H1 (cell line): Measurements from ENCODE around the gene FOXC2. TPM values are rescaled to one million over a fixed set of nuclear protein-coding genes. Genes with fewer than 3 reads are reported as not detected.

Source experiments
- CTCF ChIA-PET: fragments of 300-600 bp; sonication (Branson Sonifier 250); formaldehyde crosslinking; loops from one replicate; lab custom pipeline; 2021; ENCODE audit not compliant: partially characterized antibody; lab: Charles Lee
- POLR2A ChIA-PET: fragments of 300-600 bp; sonication (Branson Sonifier 250); formaldehyde crosslinking; loops from one replicate; lab custom pipeline; 2021; ENCODE audit warnings: inconsistent platforms; ENCODE audit not compliant: partially characterized antibody; lab: Charles Lee
- DNase-seq, 2 experiments: peaks; one replicate each; pipeline versions ENCODE4 v3.0.0 to v3.0.0-alpha.2; 2010 to 2022; ENCODE audit warnings: low spot score in 2 of 2, low read depth in 1 of 2, mixed read lengths in 1 of 2
- FAIRE-seq: peaks from 2 replicates; lab custom pipeline; 2011; peaks lifted over from hg19 to GRCh38; lab: Jason Lieb, UNC
- H2AFZ ChIP-seq: 2 replicates; pipeline ENCODE4 v1.8.1; 2012; ENCODE audit warnings: low read length, inconsistent platforms
- H2AK5ac ChIP-seq: 2 replicates; pipeline ENCODE4 v1.6.1; 2013; ENCODE audit warnings: low read depth, low read length
- H2BK120ac ChIP-seq: replicated peaks from 2 replicates; pipeline ENCODE3; 2013; ENCODE audit warnings: low read depth, low read length, inconsistent platforms
- H2BK12ac ChIP-seq: 2 replicates; pipeline ENCODE4 v1.6.1; 2013; ENCODE audit warnings: low read depth, low read length
- H2BK15ac ChIP-seq: 2 replicates; pipeline ENCODE4 v1.6.1; 2013; ENCODE audit warnings: low read length
- H2BK20ac ChIP-seq: 2 replicates; pipeline ENCODE4 v1.6.1; 2013; ENCODE audit warnings: low read length
- H2BK5ac ChIP-seq: 2 replicates; pipeline ENCODE4 v1.6.1; 2013; ENCODE audit warnings: low read depth, low read length
- H3K14ac ChIP-seq: 2 replicates; pipeline ENCODE4 v1.6.1; 2013; ENCODE audit warnings: inconsistent platforms; ENCODE audit not compliant: insufficient read length
- H3K18ac ChIP-seq: 2 replicates; pipeline ENCODE4 v1.6.1; 2013; ENCODE audit warnings: low read length; ENCODE audit errors: extremely low read depth
- H3K23ac ChIP-seq: 2 replicates; pipeline ENCODE4 v1.6.1; 2013; ENCODE audit warnings: inconsistent platforms; ENCODE audit not compliant: insufficient read length
- H3K23me2 ChIP-seq: 2 replicates; pipeline ENCODE4 v1.6.1; 2013; ENCODE audit warnings: low read depth, low read length
- H3K27ac ChIP-seq: 2 replicates; pipeline ENCODE4 v1.6.1; 2011; ENCODE audit warnings: low read depth, low read length, inconsistent platforms
- H3K27me3 ChIP-seq, 4 experiments: replicated peaks in 1 of 4; 1 replicate in 1 of 4; 2 replicates in 3 of 4; pipeline versions ENCODE4 v1.6.1 to v1.8.1; 2011 to 2013; ENCODE audit warnings: low read length in 3 of 4, mild to moderate bottlenecking in 3 of 4, inconsistent platforms in 2 of 4, mixed read lengths in 2 of 4, moderate library complexity in 1 of 4; ENCODE audit not compliant: control insufficient read depth in 3 of 4, insufficient read depth in 3 of 4; ENCODE audit errors: extremely low read depth in 1 of 4
- H3K36me3 ChIP-seq, 4 experiments: 2 replicates each; pipeline versions ENCODE4 v1.6.1 to v1.8.1; 2011 to 2013; ENCODE audit warnings: mild to moderate bottlenecking in 4 of 4, low read length in 3 of 4, moderate library complexity in 2 of 4, control low read depth in 1 of 4, inconsistent platforms in 1 of 4; ENCODE audit not compliant: insufficient read depth in 4 of 4, control insufficient read depth in 2 of 4
- H3K4ac ChIP-seq: replicated peaks from 2 replicates; pipeline ENCODE3; 2013; ENCODE audit warnings: low read length, low read depth, mixed read lengths, inconsistent platforms; ENCODE audit not compliant: insufficient read length
- H3K4me1 ChIP-seq, 4 experiments: replicated peaks in 1 of 4; 1 replicate in 1 of 4; 2 replicates in 3 of 4; pipeline versions ENCODE4 v1.6.1 to v1.8.1; 2011 to 2013; ENCODE audit warnings: low read length in 3 of 4, inconsistent platforms in 2 of 4, mixed read lengths in 1 of 4; ENCODE audit not compliant: insufficient read depth in 4 of 4, control insufficient read depth in 3 of 4
- H3K4me2 ChIP-seq, 2 experiments: 2 replicates each; pipeline versions ENCODE4 v1.6.1 to v1.8.1; 2011 to 2013; ENCODE audit warnings: low read depth in 2 of 2, low read length in 2 of 2, control low read depth in 1 of 2, inconsistent platforms in 1 of 2, mild to moderate bottlenecking in 1 of 2; ENCODE audit not compliant: insufficient read depth in 1 of 2
- H3K4me3 ChIP-seq, 4 experiments: fragments of 200-600, 300-600 bp in 1 of 4; sonication (generic), shearing (Covaris generic), sonication (Bioruptor Twin) in 1 of 4; 2 replicates each; pipeline versions ENCODE4 v1.5.1 to v1.8.1; 2011 to 2016; ENCODE audit warnings: low read length in 4 of 4, low read depth in 3 of 4, control low read depth in 2 of 4, inconsistent platforms in 2 of 4, mild to moderate bottlenecking in 2 of 4, mixed read lengths in 1 of 4, moderate library complexity in 1 of 4; ENCODE audit not compliant: insufficient read depth in 2 of 4; ENCODE audit errors: extremely low read depth in 1 of 4
- H3K56ac ChIP-seq: replicated peaks from 2 replicates; pipeline ENCODE3; 2013; ENCODE audit warnings: low read depth, mild to moderate bottlenecking, mixed read lengths, low read length, inconsistent platforms; ENCODE audit not compliant: insufficient read length
- H3K79me1 ChIP-seq: 2 replicates; pipeline ENCODE4 v1.6.1; 2013; ENCODE audit warnings: low read depth, low read length, control low read depth
- H3K79me2 ChIP-seq, 2 experiments: 2 replicates each; pipeline versions ENCODE4 v1.6.1 to v1.8.1; 2012 to 2013; ENCODE audit warnings: low read length in 2 of 2, mild to moderate bottlenecking in 2 of 2, inconsistent platforms in 1 of 2; ENCODE audit not compliant: insufficient read depth in 2 of 2, control insufficient read depth in 1 of 2
- H3K9ac ChIP-seq, 4 experiments: replicated peaks in 1 of 4; 1 replicate in 1 of 4; 2 replicates in 3 of 4; pipeline versions ENCODE4 v1.6.1 to v1.8.1; 2011 to 2013; ENCODE audit warnings: low read depth in 3 of 4, low read length in 3 of 4, control low read depth in 2 of 4, mild to moderate bottlenecking in 2 of 4, moderate library complexity in 2 of 4, inconsistent platforms in 1 of 4; ENCODE audit errors: extremely low read depth in 1 of 4
- H3K9me3 ChIP-seq, 2 experiments: 2 replicates each; pipeline versions ENCODE4 v1.6.1 to v1.8.1; 2012 to 2013; ENCODE audit warnings: mild to moderate bottlenecking in 2 of 2, moderate library complexity in 2 of 2, control low read depth in 1 of 2, inconsistent platforms in 1 of 2, low read depth in 1 of 2, low read length in 1 of 2, mixed read lengths in 1 of 2; ENCODE audit not compliant: insufficient read depth in 2 of 2
- H4K20me1 ChIP-seq, 2 experiments: replicated peaks in 1 of 2; 2 replicates each; pipeline versions ENCODE3 to v1.8.1; 2011 to 2013; ENCODE audit warnings: inconsistent platforms in 2 of 2, low read length in 2 of 2, mild to moderate bottlenecking in 1 of 2; ENCODE audit not compliant: insufficient read depth in 2 of 2, control insufficient read depth in 1 of 2
- H4K5ac ChIP-seq: 2 replicates; pipeline ENCODE4 v1.6.1; 2013; ENCODE audit warnings: low read length, low read depth, mixed read lengths, inconsistent platforms; ENCODE audit not compliant: insufficient read length
- H4K8ac ChIP-seq: 2 replicates; pipeline ENCODE4 v1.8.0; 2013; ENCODE audit warnings: mild to moderate bottlenecking, moderate library complexity, low read length, inconsistent platforms; ENCODE audit not compliant: insufficient read depth; ENCODE audit errors: extremely low read depth
- H4K91ac ChIP-seq: replicated peaks from 2 replicates; pipeline ENCODE3; 2013; ENCODE audit warnings: low read length, mixed read lengths, inconsistent platforms; ENCODE audit not compliant: insufficient read length
- EP300 ChIP-seq, 2 experiments: IDR thresholded peaks; 1 replicate in 1 of 2; 2 replicates in 1 of 2; pipeline ENCODE4 v1.6.1; 2011 to 2012; ENCODE audit warnings: low read depth in 2 of 2, low read length in 2 of 2, mild to moderate bottlenecking in 2 of 2, borderline replicate concordance in 1 of 2, inconsistent platforms in 1 of 2, moderate library complexity in 1 of 2
- KDM1A ChIP-seq: fragments of 200-600, 300-600 bp; sonication (generic); IDR thresholded peaks from 2 replicates; pipeline ENCODE4 v1.7.1; 2016; ENCODE audit warnings: mild to moderate bottlenecking, low read length, borderline replicate concordance
- RAD21 ChIP-seq, 2 experiments: IDR thresholded peaks in 1 of 2; conservative IDR thresholded peaks in 1 of 2; 2 replicates each; pipeline ENCODE4 v1.6.1; 2011; ENCODE audit warnings: low read depth in 2 of 2, low read length in 2 of 2, improper control_type of control experiment in 1 of 2, inconsistent platforms in 1 of 2, mild to moderate bottlenecking in 1 of 2, moderate library complexity in 1 of 2
- SP2 ChIP-seq: IDR thresholded peaks from 2 replicates; pipeline ENCODE4 v1.6.1; 2012; ENCODE audit warnings: mild to moderate bottlenecking, low read length, inconsistent platforms
- SP4 ChIP-seq: IDR thresholded peaks from 2 replicates; pipeline ENCODE4 v1.6.1; 2012; ENCODE audit warnings: low read length, inconsistent platforms
- SUZ12 ChIP-seq: fragments of 200-600 bp; sonication (generic); IDR thresholded peaks from 2 replicates; pipeline ENCODE4 v1.6.1; 2012; ENCODE audit warnings: mild to moderate bottlenecking, inconsistent platforms, low read length, moderate library complexity, mixed read lengths
- YY1 ChIP-seq: IDR thresholded peaks from 2 replicates; pipeline ENCODE4 v1.6.1; 2011; ENCODE audit warnings: low read depth, mild to moderate bottlenecking, low read length
- WGBS, 2 experiments: shearing (Covaris generic) in 1 of 2; methylation state at CpG; one replicate each; pipeline versions ENCODE4 v1.1.6 to v1.1.7; 2013 to 2015; ENCODE audit warnings: low lambda C conversion rate in 2 of 2, mixed read lengths in 2 of 2, inconsistent platforms in 1 of 2, low coverage in 1 of 2, missing lambda C conversion rate in 1 of 2; ENCODE audit not compliant: insufficient replicate concordance in 2 of 2, insufficient coverage in 1 of 2, insufficient read length in 1 of 2; ENCODE audit errors: extremely low coverage in 1 of 2, missing lambda C conversion rate in 1 of 2; 5-methylcytosine and 5-hydroxymethylcytosine counted together
- polyA plus RNA-seq, 7 experiments: library from polyadenylated mRNA; depleted of rRNA in 3 of 7; stranded (reverse) in 5 of 7; unstranded in 2 of 7; fragments of >200 nt in 5 of 7; fragments of 200-250 nt in 2 of 7; gene quantifications; 1 replicate in 5 of 7; 2 replicates in 1 of 7; 4 replicates in 1 of 7; pipeline versions ENCODE4 v1.2.1 to v1.2.3, GENCODE V29; 2011 to 2013; ENCODE audit warnings: missing spikeins in 2 of 7, mixed read lengths in 2 of 7
- total RNA-seq: library from RNA; stranded (reverse); fragmentation: NEBNext Ultra II Directional; extraction: Animal tissue kit (Norgen Biotek cat#: 25700); gene quantifications from 2 replicates; pipeline ENCODE4 v1.2.1, GENCODE V29; 2021
- TF ChIP-seq, protein P1 (sequence below): IDR thresholded peaks from 2 replicates; pipeline ENCODE4 v1.6.1; 2012; ENCODE audit warnings: low read length, inconsistent platforms
- TF ChIP-seq, protein P2 (sequence below): IDR thresholded peaks from 2 replicates; pipeline ENCODE4 v1.6.1; 2011; ENCODE audit warnings: low read length, improper control_type of control experiment

The FOXC2 gene
- total and polyA plus RNA-seq, 2 of the 8 experiments (the other 6 are each of a cell fraction or from before 2014, with no cell fraction given), result 0.09 TPM; not detected in 1

DNA sequence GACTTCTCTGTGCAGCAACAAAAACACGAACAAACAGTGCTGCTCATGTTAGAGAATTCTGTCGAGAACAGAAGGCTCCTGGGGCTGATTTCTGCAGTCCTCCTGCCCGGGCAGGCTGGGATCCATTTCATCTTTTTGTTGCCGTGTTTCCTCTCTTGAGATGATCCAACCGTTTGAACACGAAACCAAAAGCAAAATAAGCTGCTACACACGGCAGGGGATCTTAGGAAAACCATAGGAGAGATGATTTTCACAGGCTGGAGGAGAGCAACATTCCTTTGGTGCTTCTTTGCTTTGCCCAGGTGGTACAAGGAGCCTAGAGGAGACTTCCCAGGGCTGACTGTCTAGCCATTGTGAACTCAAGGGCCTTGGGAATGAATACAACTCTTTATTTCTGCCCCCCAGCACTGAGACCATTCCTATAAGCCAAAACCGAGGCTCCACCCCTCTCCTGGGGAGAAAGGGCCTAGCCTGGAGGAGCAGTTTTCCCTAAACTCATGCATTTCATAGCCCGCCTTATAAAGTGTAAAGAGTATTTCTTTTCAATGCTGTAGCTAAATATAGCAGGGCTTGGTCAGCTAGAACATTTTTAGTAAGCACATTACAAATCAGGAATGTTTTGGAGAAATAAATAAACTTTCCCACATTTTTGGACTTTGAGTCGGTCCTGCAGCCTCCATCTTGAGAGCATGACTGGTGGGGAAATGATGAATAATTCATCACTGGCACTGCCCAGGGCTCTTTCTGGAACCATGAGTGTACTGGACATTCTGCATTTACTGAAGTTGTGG, 19.4 kb downstream of the FOXC2 start:
- H3K23me2 ChIP-seq, result peaks cover 13% of the 10 kb centered on the region; the same call in 1 of the 2 replicates
- no peaks in the 10 kb centered on the region for H3K4me1 ChIP-seq
- H4K20me1 ChIP-seq, result peaks cover 0 to 6% of the 10 kb centered on the region in 2 experiments
- 85% methylated on average over 10 of the region's 10 CpGs; no CpG with 5 or more reads in 1 of the 2 experiments for WGBS, 2 experiments
- DNase-seq (no peak), FAIRE-seq (no peak)
- CTCF ChIA-PET, result interaction anchor here (1.8 kb wide), 1 partner anchor 8 kb away, joined by 5 read pairs; no protein-coding TSS in a partner anchor
- H3K4ac ChIP-seq, result no peak overlapping the region
- no peak overlapping the region for H3K18ac ChIP-seq
- H4K5ac ChIP-seq, result no peak overlapping the region
- no peak overlapping the region for H2AK5ac ChIP-seq
- no peak overlapping the region for H3K9ac ChIP-seq
- no peak overlapping the region for H2AFZ ChIP-seq
- no peaks in the 10 kb centered on the region for H3K79me2 ChIP-seq
- no peaks in the 10 kb centered on the region for H3K9me3 ChIP-seq
- H3K23ac ChIP-seq, result no peak overlapping the region
- no peak overlapping the region for H2BK12ac ChIP-seq
- no peak overlapping the region for H2BK120ac ChIP-seq
- no peak overlapping the region for H2BK20ac ChIP-seq
- H3K36me3 ChIP-seq, result no peaks in the 10 kb centered on the region
- no peak overlapping the region for H3K4me3 ChIP-seq
- POLR2A ChIA-PET, result no interaction called here
- no peak overlapping the region for H3K56ac ChIP-seq
- H3K79me1 ChIP-seq, result no peaks in the 10 kb centered on the region
- no peak overlapping the region for H3K4me2 ChIP-seq
- H3K27me3 ChIP-seq, result peaks cover 5 to 27% (median 10%) of the 10 kb centered on the region in 4 experiments
- H3K14ac ChIP-seq, result no peak overlapping the region
- H2BK15ac ChIP-seq, result no peak overlapping the region
- H4K8ac ChIP-seq, result no peak overlapping the region
- H2BK5ac ChIP-seq, result no peak overlapping the region
- no peak overlapping the region for H3K27ac ChIP-seq
- no peak overlapping the region for H4K91ac ChIP-seq
- no peak for TF ChIP-seq KDM1A
- no peak for TF ChIP-seq SP2
- TF ChIP-seq, protein P1, sequence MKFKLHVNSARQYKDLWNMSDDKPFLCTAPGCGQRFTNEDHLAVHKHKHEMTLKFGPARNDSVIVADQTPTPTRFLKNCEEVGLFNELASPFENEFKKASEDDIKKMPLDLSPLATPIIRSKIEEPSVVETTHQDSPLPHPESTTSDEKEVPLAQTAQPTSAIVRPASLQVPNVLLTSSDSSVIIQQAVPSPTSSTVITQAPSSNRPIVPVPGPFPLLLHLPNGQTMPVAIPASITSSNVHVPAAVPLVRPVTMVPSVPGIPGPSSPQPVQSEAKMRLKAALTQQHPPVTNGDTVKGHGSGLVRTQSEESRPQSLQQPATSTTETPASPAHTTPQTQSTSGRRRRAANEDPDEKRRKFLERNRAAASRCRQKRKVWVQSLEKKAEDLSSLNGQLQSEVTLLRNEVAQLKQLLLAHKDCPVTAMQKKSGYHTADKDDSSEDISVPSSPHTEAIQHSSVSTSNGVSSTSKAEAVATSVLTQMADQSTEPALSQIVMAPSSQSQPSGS, result no peak
- no peak for TF ChIP-seq EP300 (IDR thresholded peaks at IDR 0.05; ENCODE audit: borderline replicate concordance in 1 of 2, low read depth in 2 of 2, low read length in 2 of 2)
- TF ChIP-seq RAD21 (IDR thresholded peaks at IDR 0.05 in 1 of 2, conservative IDR thresholded peaks at IDR 0.05 in 1 of 2; ENCODE audit: low read depth in 2 of 2, low read length in 2 of 2), result no peak
- no peak for TF ChIP-seq SP4
- no peak for TF ChIP-seq YY1
- TF ChIP-seq, protein P2, sequence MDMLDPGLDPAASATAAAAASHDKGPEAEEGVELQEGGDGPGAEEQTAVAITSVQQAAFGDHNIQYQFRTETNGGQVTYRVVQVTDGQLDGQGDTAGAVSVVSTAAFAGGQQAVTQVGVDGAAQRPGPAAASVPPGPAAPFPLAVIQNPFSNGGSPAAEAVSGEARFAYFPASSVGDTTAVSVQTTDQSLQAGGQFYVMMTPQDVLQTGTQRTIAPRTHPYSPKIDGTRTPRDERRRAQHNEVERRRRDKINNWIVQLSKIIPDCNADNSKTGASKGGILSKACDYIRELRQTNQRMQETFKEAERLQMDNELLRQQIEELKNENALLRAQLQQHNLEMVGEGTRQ, result no peak
- no peak for TF ChIP-seq SUZ12
